Endodermal cell (in vitro differentiated cells): ENCODE results near the gene NSUN4. TPM values are rescaled to one million over a fixed set of nuclear protein-coding genes. Genes with fewer than 3 reads are reported as not detected.
A peak's percentile ranks its signal among the peaks of the same experiment; 100 is the strongest.

Source experiments
- DNase-seq: peaks from one replicate; pipeline ENCODE4 v3.0.0-alpha.2; 2017
- H3K27ac ChIP-seq: 2 replicates; pipeline ENCODE4 v1.5.1; 2013; ENCODE audit warnings: mild to moderate bottlenecking, low read depth, low read length, moderate library complexity
- H3K27me3 ChIP-seq: 2 replicates; pipeline ENCODE4 v1.6.1; 2013; ENCODE audit warnings: mild to moderate bottlenecking, low read length, moderate library complexity; ENCODE audit not compliant: insufficient read depth, control insufficient read depth, poor library complexity, severe bottlenecking
- H3K36me3 ChIP-seq: 2 replicates; pipeline ENCODE4 v1.7.0; 2013; ENCODE audit warnings: mild to moderate bottlenecking, low read length, moderate library complexity; ENCODE audit not compliant: control insufficient read depth, insufficient read depth
- H3K4me1 ChIP-seq: one replicate; pipeline ENCODE4 v1.7.0; 2013; ENCODE audit warnings: low read length; ENCODE audit not compliant: control insufficient read depth, insufficient read depth
- H3K4me3 ChIP-seq: 2 replicates; pipeline ENCODE4 v1.5.1; 2013; ENCODE audit warnings: mild to moderate bottlenecking, low read length, moderate library complexity
- H3K9ac ChIP-seq: 2 replicates; pipeline ENCODE4 v1.6.1; 2013; ENCODE audit warnings: mild to moderate bottlenecking, low read length, moderate library complexity; ENCODE audit not compliant: poor library complexity, severe bottlenecking; ENCODE audit errors: extremely low read depth
- H3K9me3 ChIP-seq: 2 replicates; pipeline ENCODE4 v1.6.1; 2013; ENCODE audit warnings: mild to moderate bottlenecking, low read length, moderate library complexity; ENCODE audit not compliant: control insufficient read depth
- H3K27ac Mint-ChIP-seq: 2 replicates; pipeline ENCODE4 v1.8.0; 2020; ENCODE audit warnings: mixed read lengths
- H3K27me3 Mint-ChIP-seq: 2 replicates; pipeline ENCODE4 v1.8.0; 2021; ENCODE audit warnings: mild to moderate bottlenecking, mixed read lengths; ENCODE audit not compliant: insufficient read depth
- H3K36me3 Mint-ChIP-seq: 2 replicates; pipeline ENCODE4 v1.8.0; 2020; ENCODE audit warnings: low read depth, mixed read lengths
- H3K4me1 Mint-ChIP-seq: 2 replicates; pipeline ENCODE4 v1.8.0; 2020; ENCODE audit warnings: mixed read lengths
- H3K4me3 Mint-ChIP-seq: 2 replicates; pipeline ENCODE4 v1.8.0; 2020; ENCODE audit warnings: mild to moderate bottlenecking, moderate library complexity, mixed read lengths
- H3K9me3 Mint-ChIP-seq: 2 replicates; pipeline ENCODE4 v1.8.0; 2020; ENCODE audit warnings: mild to moderate bottlenecking, mixed read lengths
- CTCF ChIP-seq: fragments of 200-600 bp; sonication (generic); conservative IDR thresholded peaks from 2 replicates; pipeline ENCODE4 v1.5.0; 2021; ENCODE audit warnings: antibody characterized with exemption, mild to moderate bottlenecking
- WGBS, 2 experiments: methylation state at CpG; one replicate each; pipeline versions ENCODE4 v1.1.5 to v1.1.7; 2013; ENCODE audit warnings: missing lambda C conversion rate in 2 of 2, mixed read lengths in 1 of 2; ENCODE audit not compliant: insufficient coverage in 1 of 2, insufficient read length in 1 of 2; 5-methylcytosine and 5-hydroxymethylcytosine counted together
- total RNA-seq, 2 donors: library from RNA; stranded (reverse); fragmentation: NEBNext Ultra II Directional in 1 of 2; extraction: Animal tissue kit (Norgen Biotek cat#: 25700) in 1 of 2; gene quantifications; 2 replicates in 1 of 2; 3 replicates in 1 of 2; pipeline ENCODE4 v1.2.1, GENCODE V29; 2021

NSUN4 gene
- total RNA-seq, 2 donors from 2014 or later = 16.3 to 19.0 TPM

DNA sequence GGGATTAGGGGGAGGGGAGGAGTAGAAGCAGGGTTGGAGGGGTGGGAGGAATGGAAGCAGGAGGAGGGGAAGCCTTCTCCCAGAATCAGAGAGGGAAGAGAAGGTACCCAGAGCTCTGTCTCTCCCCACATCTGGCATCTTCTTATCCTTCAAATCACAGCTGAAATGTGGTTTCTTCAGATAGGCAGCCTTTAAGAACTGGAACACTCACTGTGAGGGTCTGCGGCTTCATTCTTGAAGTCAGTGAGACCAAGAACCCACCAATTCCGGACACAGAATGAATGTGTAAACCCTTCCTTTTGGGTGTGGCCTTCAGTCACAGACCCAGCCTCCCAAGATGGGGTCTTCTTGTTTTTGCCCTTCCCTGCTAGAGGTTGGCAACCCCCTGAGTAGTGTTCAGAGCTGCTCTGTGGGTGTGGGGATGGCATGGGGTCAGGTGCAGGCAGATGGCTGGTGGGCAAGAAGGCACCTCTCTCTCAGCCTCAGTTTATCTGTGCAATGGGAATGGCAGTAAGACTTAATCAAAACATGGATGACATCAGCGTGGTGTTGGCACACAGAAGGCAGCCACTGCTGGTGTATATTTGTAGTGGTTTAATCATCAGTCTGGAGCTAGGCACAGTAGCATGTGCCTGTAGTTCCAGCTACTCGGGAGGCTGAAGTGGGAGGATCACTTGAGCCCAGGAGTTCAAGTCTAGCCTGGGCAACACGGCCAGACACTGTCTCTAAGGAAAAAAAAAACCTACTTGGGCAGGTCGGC, 60.7 kb downstream of the NSUN4 start:
- Histone ChIP-seq H3K4me1 (peaks cover 2% of the 10 kb centered on the region), H3K9me3 (no peaks in the 10 kb centered on the region), H3K27me3 (no peaks in the 10 kb centered on the region), H3K27ac (no peak overlapping the region), H3K9ac (no peak overlapping the region), H3K4me3 (no peak overlapping the region), H3K36me3 (no peaks in the 10 kb centered on the region)
- no peak overlapping the region for H3K4me3 Mint-ChIP-seq
- peaks cover 1% of the 10 kb centered on the region for H3K36me3 Mint-ChIP-seq
- peaks cover 14% of the 10 kb centered on the region for H3K4me1 Mint-ChIP-seq
- H3K27me3 Mint-ChIP-seq = peaks cover 27% of the 10 kb centered on the region
- DNase-seq = no peak
- TF ChIP-seq CTCF = no peak
- no peak overlapping the region for H3K27ac Mint-ChIP-seq
- 82 to 85% methylated on average over 6 of the region's 6 CpGs for WGBS, 2 experiments
- H3K9me3 Mint-ChIP-seq = no peaks in the 10 kb centered on the region

DNA sequence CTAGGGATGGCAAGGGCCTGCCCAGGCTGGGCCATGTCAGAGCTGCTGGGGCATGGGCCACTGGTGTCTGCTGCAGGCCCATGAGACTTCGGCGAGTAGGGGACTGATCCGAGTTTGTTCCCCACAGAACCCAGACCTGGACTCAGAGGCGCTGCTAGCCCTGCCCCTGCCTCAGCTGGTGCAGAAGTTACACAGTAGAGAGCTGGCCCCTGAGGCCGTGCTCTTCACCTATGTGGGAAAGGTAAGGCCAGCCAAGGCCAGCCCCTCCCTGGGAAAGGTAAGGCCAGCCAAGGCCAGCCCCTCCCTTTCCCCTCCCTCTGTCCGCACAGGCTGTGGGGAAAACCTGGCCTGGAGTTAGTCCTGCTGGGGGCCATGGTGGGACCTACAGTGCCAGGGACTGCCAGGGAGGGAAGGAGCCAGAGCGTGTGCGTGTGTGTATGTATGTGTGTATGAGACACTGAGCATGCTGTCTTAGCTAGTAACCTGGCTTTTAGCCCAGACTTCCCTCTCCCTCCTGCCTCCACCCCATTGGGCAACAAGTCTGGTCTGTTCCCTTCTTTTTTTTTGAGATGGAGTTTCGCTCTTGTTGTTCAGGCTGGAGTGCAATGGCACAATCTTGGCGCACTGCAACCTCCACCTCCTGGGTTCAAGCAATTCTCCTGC, 61.5 kb downstream of the NSUN4 start:
- Histone ChIP-seq H3K27me3 (no peaks in the 10 kb centered on the region), H3K4me1 (peaks cover 3% of the 10 kb centered on the region), H3K4me3 (no peak overlapping the region), H3K9ac (no peak overlapping the region), H3K9me3 (no peaks in the 10 kb centered on the region), H3K27ac (no peak overlapping the region), H3K36me3 (no peaks in the 10 kb centered on the region)
- Mint-ChIP-seq H3K4me1 (peaks cover 10% of the 10 kb centered on the region), H3K4me3 (no peak overlapping the region), H3K27me3 (peaks cover 21% of the 10 kb centered on the region), H3K9me3 (no peaks in the 10 kb centered on the region), H3K27ac (no peak overlapping the region), H3K36me3 (peaks cover 1% of the 10 kb centered on the region)
- TF ChIP-seq CTCF = no peak
- DNase-seq = peak; percentile 94
- 77 to 97% methylated on average over 4 to 10 of the region's 10 CpGs for WGBS, 2 experiments

GRCh38 chr1:46403916-46404315, 63.3 kb downstream of the NSUN4 start:
- Mint-ChIP-seq H3K4me3 (no peak overlapping the region), H3K27ac (no peak overlapping the region), H3K36me3 (peaks cover 5% of the 10 kb centered on the region), H3K9me3 (no peaks in the 10 kb centered on the region), H3K27me3 (peaks cover 29% of the 10 kb centered on the region), H3K4me1 (peaks cover 16% of the 10 kb centered on the region)
- H3K9me3 ChIP-seq = no peaks in the 10 kb centered on the region
- peaks cover 16% of the 10 kb centered on the region for H3K27me3 ChIP-seq
- WGBS, 2 experiments = 85 to 96% methylated on average over 5 of the region's 5 CpGs
- H3K36me3 ChIP-seq = no peaks in the 10 kb centered on the region
- DNase-seq = no peak
- H3K4me3 ChIP-seq = no peak overlapping the region
- H3K9ac ChIP-seq = no peak overlapping the region
- no peak for TF ChIP-seq CTCF
- H3K4me1 ChIP-seq = peaks cover 3% of the 10 kb centered on the region
- H3K27ac ChIP-seq = no peak overlapping the region
